ENCODE results near the gene AIG1.

The AIG1 gene

DNA sequence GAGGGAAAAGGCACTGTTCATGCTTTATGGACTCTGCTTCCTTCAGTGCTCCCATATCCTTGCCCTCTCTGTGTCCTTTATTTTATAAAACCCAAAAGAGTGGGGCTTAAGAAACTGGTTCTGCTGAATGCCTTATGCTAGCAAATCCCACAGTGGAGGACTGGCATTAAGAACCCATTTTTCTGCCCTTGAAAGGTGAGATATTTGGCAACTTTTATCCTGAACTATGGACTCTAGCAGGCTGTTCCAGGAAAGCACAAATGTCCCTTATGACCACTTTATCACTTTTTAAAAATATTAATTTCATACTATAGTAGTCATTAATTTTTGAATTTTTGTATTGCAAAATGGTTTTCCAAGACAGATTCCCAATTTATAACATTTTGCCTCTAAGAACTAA is 296.5 kb downstream of the AIG1 start:
- Mint-ChIP-seq H3K27ac (no peak overlapping the region), H3K27me3 (ENCODE audit: low read depth, poor library complexity) (no peaks in the 10 kb centered on the region), H3K4me3 (no peak overlapping the region), H3K36me3 (ENCODE audit: low read depth) (peaks cover 16% of the 10 kb centered on the region), H3K4me1 (no peaks in the 10 kb centered on the region), H3K9me3 (peaks cover 29% of the 10 kb centered on the region)
- no peak for DNase-seq
- TF ChIP-seq, protein P1, sequence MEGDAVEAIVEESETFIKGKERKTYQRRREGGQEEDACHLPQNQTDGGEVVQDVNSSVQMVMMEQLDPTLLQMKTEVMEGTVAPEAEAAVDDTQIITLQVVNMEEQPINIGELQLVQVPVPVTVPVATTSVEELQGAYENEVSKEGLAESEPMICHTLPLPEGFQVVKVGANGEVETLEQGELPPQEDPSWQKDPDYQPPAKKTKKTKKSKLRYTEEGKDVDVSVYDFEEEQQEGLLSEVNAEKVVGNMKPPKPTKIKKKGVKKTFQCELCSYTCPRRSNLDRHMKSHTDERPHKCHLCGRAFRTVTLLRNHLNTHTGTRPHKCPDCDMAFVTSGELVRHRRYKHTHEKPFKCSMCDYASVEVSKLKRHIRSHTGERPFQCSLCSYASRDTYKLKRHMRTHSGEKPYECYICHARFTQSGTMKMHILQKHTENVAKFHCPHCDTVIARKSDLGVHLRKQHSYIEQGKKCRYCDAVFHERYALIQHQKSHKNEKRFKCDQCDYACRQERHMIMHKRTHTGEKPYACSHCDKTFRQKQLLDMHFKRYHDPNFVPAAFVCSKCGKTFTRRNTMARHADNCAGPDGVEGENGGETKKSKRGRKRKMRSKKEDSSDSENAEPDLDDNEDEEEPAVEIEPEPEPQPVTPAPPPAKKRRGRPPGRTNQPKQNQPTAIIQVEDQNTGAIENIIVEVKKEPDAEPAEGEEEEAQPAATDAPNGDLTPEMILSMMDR (IDR thresholded peaks at IDR 0.05), result no peak

DNA sequence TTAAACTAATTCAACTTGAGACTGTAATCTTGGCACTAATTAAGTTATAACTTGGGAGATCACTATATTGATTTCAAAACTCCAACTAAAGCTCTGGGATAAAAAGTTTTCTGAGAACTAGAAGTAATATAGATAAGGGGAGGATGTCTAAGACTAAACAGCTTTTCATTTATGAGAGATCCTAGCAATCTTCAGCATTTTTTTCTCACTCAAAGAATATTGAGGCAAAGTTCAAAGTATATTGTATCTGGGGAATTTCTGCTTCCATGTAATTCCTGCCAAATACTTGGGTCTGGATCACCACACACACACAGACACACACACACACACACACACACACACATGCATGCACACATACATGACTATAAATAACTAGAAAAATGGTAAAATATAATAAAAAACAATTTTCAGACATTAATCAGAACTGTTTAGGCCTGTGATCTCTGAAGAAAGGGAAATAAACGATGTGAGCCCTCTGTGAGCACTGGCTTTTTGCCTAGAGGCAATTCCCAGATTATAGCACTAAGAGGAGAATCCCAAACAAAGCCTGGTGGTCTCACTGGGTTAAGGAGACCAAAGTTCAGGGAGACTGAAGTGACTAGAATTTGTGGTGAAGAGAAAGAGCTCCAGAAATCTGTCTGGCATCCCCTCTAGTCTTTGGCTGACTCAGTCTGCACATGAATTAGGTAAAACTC is 297.0 kb downstream of the AIG1 start:
- peaks cover 16% of the 10 kb centered on the region for H3K36me3 Mint-ChIP-seq (ENCODE audit: low read depth)
- peaks cover 23% of the 10 kb centered on the region for H3K9me3 Mint-ChIP-seq
- H3K27ac Mint-ChIP-seq, result peak overlapping the region; percentile 27
- TF ChIP-seq, protein P1 (IDR thresholded peaks at IDR 0.05), result no peak
- DNase-seq, result no peak
- H3K4me3 Mint-ChIP-seq, result no peak overlapping the region
- H3K4me1 Mint-ChIP-seq, result no peaks in the 10 kb centered on the region
- no peaks in the 10 kb centered on the region for H3K27me3 Mint-ChIP-seq (ENCODE audit: low read depth, poor library complexity)

DNA sequence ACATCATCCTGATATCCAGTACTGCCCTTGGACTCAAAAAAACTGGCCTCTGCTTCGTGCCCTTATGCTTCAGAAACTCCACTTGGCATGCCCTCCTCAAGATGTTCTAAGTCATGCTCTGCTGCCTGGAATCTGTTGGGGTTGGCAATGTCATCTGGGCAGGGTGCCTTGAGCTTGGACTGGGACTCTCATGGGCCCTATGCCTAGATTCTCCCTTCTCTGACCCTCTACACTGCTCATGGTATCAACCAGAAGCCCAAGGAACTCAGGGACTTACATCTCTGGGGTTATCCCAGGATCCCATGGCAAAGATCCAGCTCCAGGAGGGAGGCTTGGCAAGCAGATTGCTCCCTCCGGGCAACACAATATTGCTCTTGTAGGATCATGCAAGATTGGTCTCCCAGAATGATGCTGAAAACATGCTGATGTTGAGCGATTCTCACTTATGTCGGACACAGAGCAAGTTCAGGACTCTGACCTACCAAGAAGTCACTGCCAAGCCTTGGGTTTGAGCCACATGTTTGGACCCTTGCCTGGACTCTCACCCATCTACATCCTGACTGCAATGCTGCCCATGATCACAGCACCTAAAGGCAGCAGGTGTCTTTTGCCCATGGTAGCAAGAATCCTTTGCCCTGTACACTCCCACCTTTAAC is 301.0 kb downstream of the AIG1 start:
- no peak overlapping the region for H3K4me3 Mint-ChIP-seq
- H3K27me3 Mint-ChIP-seq (ENCODE audit: low read depth, poor library complexity), result no peaks in the 10 kb centered on the region
- peaks cover 2% of the 10 kb centered on the region for H3K9me3 Mint-ChIP-seq
- no peak for DNase-seq
- TF ChIP-seq, protein P1 (IDR thresholded peaks at IDR 0.05), result no peak
- H3K36me3 Mint-ChIP-seq (ENCODE audit: low read depth), result no peaks in the 10 kb centered on the region
- H3K4me1 Mint-ChIP-seq, result no peaks in the 10 kb centered on the region
- H3K27ac Mint-ChIP-seq, result no peak overlapping the region

DNA sequence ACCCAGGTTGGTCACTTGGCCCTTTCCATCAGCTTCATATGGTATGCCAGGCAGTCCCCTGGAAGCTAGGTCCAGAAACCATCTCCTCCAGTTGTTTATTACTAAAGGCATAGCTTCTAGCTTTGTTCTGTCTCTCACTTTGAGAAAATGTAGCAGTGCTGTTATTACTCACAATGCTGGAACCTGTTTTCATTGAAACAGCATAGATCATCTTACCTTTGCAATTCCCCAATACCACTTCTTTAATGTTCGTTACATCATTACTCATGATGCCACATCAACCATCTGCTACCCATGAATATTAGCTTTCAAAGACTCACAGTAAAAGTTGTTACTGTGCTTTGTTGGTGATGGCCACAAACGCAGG is 301.5 kb downstream of the AIG1 start:
- Mint-ChIP-seq H3K27ac (no peak overlapping the region), H3K36me3 (ENCODE audit: low read depth) (no peaks in the 10 kb centered on the region), H3K4me3 (no peak overlapping the region), H3K27me3 (ENCODE audit: low read depth, poor library complexity) (no peaks in the 10 kb centered on the region), H3K4me1 (no peaks in the 10 kb centered on the region), H3K9me3 (no peaks in the 10 kb centered on the region)
- DNase-seq, result no peak
- TF ChIP-seq, protein P1 (IDR thresholded peaks at IDR 0.05), result no peak

DNA sequence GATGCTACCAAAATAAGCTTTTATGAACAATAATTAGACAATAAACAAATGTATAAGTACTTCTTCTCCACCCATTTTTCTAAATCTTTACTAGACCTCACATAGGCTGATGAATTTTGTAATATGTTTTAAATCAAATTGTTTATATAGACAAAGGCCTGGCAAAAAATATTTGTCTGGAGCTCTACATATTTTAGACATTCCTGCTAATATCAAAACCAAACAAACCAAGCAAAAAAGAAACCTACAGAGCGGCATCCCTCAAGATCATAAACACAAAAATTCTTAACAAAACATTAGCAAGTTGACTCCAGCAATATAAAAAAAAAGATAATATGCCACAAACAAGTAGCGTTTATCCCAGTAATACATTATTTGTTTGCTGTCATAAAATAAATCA is 302.6 kb downstream of the AIG1 start:
- no peaks in the 10 kb centered on the region for H3K4me1 Mint-ChIP-seq
- no peak overlapping the region for H3K27ac Mint-ChIP-seq
- no peak overlapping the region for H3K4me3 Mint-ChIP-seq
- no peaks in the 10 kb centered on the region for H3K9me3 Mint-ChIP-seq
- H3K27me3 Mint-ChIP-seq (ENCODE audit: low read depth, poor library complexity), result no peaks in the 10 kb centered on the region
- no peak for DNase-seq
- H3K36me3 Mint-ChIP-seq (ENCODE audit: low read depth), result no peaks in the 10 kb centered on the region
- TF ChIP-seq, protein P1 (IDR thresholded peaks at IDR 0.05), result no peak

DNA sequence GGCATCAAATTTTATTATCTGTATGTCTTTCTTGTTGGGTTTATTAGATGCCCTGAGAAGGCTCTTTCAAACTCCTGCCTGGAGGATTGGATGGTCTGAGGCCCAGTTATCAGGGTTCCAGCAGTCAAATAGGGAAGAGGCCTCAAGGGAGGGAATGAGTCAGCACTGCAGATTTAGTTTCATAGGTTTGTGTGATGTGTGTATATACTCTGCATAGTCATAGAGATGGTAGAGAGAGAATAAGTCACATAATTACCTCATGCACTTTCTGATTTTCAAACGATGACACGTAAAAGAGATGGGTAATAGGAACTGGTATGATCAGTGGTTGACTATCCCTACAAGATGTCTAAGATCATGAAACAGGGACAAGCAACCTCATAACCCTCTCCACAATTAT is 307.7 kb downstream of the AIG1 start:
- no peaks in the 10 kb centered on the region for H3K9me3 Mint-ChIP-seq
- H3K36me3 Mint-ChIP-seq (ENCODE audit: low read depth), result no peaks in the 10 kb centered on the region
- DNase-seq, result no peak
- no peaks in the 10 kb centered on the region for H3K4me1 Mint-ChIP-seq
- TF ChIP-seq, protein P1 (IDR thresholded peaks at IDR 0.05), result no peak
- H3K27ac Mint-ChIP-seq, result no peak overlapping the region
- H3K4me3 Mint-ChIP-seq, result no peak overlapping the region
- H3K27me3 Mint-ChIP-seq (ENCODE audit: low read depth, poor library complexity), result no peaks in the 10 kb centered on the region

Measured in nephron progenitor cell (in vitro differentiated cells).